Measurements from ENCODE around the gene CORT.
A peak's percentile ranks its signal among the peaks of the same experiment; 100 is the strongest.

GRCh38 chr1:10494754-10495474 is 45.1 kb downstream of the CORT start:
- TF ChIP-seq CTCF (IDR thresholded peaks at IDR 0.05; ENCODE audit: extremely low read depth in 1 of 2, insufficient read depth in 1 of 2, low read depth in 1 of 2, low read length in 2 of 2) (peak; percentile 92 to 93), MYC (IDR thresholded peaks at IDR 0.05; ENCODE audit: low read depth, low read length) (no peak)

All from endothelial cell of umbilical vein (primary cell).